Osteocyte (in vitro differentiated cells): Measurements from ENCODE around the gene KLK5. TPM values are rescaled to one million over a fixed set of nuclear protein-coding genes. Genes with fewer than 3 reads are reported as not detected.

Source experiments
- DNase-seq: peaks from one replicate; pipeline ENCODE4 v3.0.0; 2021; ENCODE audit warnings: mixed read lengths; ENCODE audit not compliant: unreplicated experiment; ENCODE audit errors: extremely low spot score
- H3K27ac Mint-ChIP-seq: one replicate; pipeline ENCODE4 v1.8.0; 2021; ENCODE audit warnings: mild to moderate bottlenecking, mixed read lengths; ENCODE audit not compliant: unreplicated experiment
- H3K27me3 Mint-ChIP-seq: one replicate; pipeline ENCODE4 v1.8.0; 2021; ENCODE audit warnings: mixed read lengths; ENCODE audit not compliant: unreplicated experiment
- H3K36me3 Mint-ChIP-seq: one replicate; pipeline ENCODE4 v1.8.0; 2021; ENCODE audit warnings: mixed read lengths; ENCODE audit not compliant: unreplicated experiment
- H3K4me1 Mint-ChIP-seq: one replicate; pipeline ENCODE4 v1.8.0; 2021; ENCODE audit warnings: mixed read lengths; ENCODE audit not compliant: unreplicated experiment
- H3K4me3 Mint-ChIP-seq: one replicate; pipeline ENCODE4 v1.8.0; 2021; ENCODE audit warnings: mild to moderate bottlenecking, moderate library complexity, mixed read lengths; ENCODE audit not compliant: unreplicated experiment
- H3K9me3 Mint-ChIP-seq: one replicate; pipeline ENCODE4 v1.8.0; 2021; ENCODE audit warnings: mixed read lengths; ENCODE audit not compliant: unreplicated experiment
- total RNA-seq: library from RNA; stranded (reverse); gene quantifications from 2 replicates; pipeline ENCODE4 v1.2.1, GENCODE V29; 2021
- TF ChIP-seq, protein P1 (sequence below): fragments of 200-600 bp; sonication (generic); IDR thresholded peaks from 2 replicates; pipeline ENCODE4 v1.5.0; 2021; ENCODE audit warnings: antibody characterized with exemption, mild to moderate bottlenecking, moderate library complexity

The KLK5 gene
- total RNA-seq, 1 donor from 2014 or later: not detected

DNA sequence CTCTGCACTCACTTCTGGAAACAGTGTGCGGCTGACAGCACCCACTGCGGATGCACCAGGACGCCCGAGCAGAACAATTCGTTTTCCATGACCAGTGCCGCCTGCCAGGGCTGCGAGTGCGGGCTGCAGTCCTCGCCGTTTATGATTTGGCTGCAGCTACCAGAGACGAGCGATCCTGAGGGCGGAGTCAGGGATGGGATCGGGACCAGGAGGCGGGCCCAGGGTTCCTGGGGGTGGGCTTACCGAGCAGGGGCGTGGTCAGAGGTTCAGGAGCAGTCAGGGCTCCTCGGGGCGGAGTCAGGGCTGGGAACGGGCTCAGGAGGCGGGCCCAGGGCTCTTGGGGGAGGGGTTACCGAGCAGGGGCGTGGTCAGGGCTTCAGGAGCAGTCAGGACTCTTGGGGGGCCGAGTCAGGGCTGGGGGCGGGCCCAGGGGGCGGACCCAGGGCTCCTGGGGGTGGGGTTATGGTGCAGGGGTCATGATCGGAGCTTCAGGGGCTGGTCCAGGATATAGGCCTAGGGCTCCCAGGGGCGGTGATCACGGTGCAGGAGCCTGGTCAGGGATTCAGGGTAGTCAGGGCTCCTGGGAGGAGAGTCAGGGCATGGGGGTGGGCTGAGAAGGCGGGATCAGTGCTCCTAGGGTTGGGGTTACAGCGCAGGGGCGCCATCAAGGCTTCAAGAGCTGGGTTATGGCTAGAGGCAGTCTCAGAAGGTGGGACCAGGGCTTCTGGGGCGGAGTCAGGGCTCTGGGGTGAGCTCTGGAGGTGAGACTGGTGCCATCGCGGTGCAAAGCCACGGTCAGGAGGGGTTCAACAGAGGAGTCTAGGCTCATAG is 43.4 kb downstream of the KLK5 start:
- no peaks in the 10 kb centered on the region for H3K9me3 Mint-ChIP-seq
- no peak overlapping the region for H3K4me3 Mint-ChIP-seq
- H3K27ac Mint-ChIP-seq: no peak overlapping the region
- H3K4me1 Mint-ChIP-seq: no peaks in the 10 kb centered on the region
- no peak for DNase-seq
- H3K27me3 Mint-ChIP-seq: peaks cover 2% of the 10 kb centered on the region
- no peaks in the 10 kb centered on the region for H3K36me3 Mint-ChIP-seq
- TF ChIP-seq, protein P1, sequence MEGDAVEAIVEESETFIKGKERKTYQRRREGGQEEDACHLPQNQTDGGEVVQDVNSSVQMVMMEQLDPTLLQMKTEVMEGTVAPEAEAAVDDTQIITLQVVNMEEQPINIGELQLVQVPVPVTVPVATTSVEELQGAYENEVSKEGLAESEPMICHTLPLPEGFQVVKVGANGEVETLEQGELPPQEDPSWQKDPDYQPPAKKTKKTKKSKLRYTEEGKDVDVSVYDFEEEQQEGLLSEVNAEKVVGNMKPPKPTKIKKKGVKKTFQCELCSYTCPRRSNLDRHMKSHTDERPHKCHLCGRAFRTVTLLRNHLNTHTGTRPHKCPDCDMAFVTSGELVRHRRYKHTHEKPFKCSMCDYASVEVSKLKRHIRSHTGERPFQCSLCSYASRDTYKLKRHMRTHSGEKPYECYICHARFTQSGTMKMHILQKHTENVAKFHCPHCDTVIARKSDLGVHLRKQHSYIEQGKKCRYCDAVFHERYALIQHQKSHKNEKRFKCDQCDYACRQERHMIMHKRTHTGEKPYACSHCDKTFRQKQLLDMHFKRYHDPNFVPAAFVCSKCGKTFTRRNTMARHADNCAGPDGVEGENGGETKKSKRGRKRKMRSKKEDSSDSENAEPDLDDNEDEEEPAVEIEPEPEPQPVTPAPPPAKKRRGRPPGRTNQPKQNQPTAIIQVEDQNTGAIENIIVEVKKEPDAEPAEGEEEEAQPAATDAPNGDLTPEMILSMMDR: no peak

GRCh38 chr19:50908336-50908735 is 44.5 kb downstream of the KLK5 start:
- Mint-ChIP-seq H3K4me3 (no peak overlapping the region), H3K9me3 (no peaks in the 10 kb centered on the region), H3K27me3 (peaks cover 2% of the 10 kb centered on the region), H3K36me3 (no peaks in the 10 kb centered on the region), H3K27ac (no peak overlapping the region), H3K4me1 (no peaks in the 10 kb centered on the region)
- DNase-seq: no peak
- TF ChIP-seq, protein P1: no peak

- DNase-seq: no peak
- TF ChIP-seq, protein P1: no peak
- no peak overlapping the region for H3K27ac Mint-ChIP-seq
- no peaks in the 10 kb centered on the region for H3K4me1 Mint-ChIP-seq
- no peaks in the 10 kb centered on the region for H3K36me3 Mint-ChIP-seq
- H3K9me3 Mint-ChIP-seq: no peaks in the 10 kb centered on the region
- no peak overlapping the region for H3K4me3 Mint-ChIP-seq
- peaks cover 2% of the 10 kb centered on the region for H3K27me3 Mint-ChIP-seq
Observed at GRCh38 chr19:50906217-50906616, 46.6 kb downstream of the KLK5 start.

GRCh38 chr19:50902640-50903039 is 50.2 kb downstream of the KLK5 start:
- Mint-ChIP-seq H3K9me3 (no peaks in the 10 kb centered on the region), H3K4me3 (no peak overlapping the region), H3K27me3 (no peaks in the 10 kb centered on the region), H3K36me3 (no peaks in the 10 kb centered on the region), H3K4me1 (no peaks in the 10 kb centered on the region), H3K27ac (no peak overlapping the region)
- TF ChIP-seq, protein P1: no peak
- DNase-seq: no peak

DNA sequence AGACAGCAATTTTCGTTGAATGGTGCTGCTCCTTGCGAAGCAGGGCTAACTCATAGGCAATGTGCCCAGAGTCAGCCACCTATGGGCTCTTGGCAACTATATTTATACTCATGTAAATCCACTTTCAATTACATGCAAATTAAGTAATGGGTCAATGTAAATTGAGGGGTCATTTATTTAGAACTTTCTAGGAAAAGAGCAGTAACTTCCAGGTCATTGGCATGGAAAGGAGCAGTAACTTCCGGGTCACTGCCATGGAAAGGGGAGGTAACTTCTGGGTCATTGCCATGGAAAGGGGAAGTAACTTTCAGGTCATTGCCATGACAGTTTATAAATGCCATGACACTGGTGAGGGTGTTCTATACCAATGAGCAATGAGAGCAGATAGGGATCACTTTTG is 53.3 kb downstream of the KLK5 start:
- DNase-seq: no peak
- TF ChIP-seq, protein P1: no peak
- H3K4me3 Mint-ChIP-seq: no peak overlapping the region
- no peak overlapping the region for H3K27ac Mint-ChIP-seq
- H3K36me3 Mint-ChIP-seq: no peaks in the 10 kb centered on the region
- H3K4me1 Mint-ChIP-seq: no peaks in the 10 kb centered on the region
- no peaks in the 10 kb centered on the region for H3K9me3 Mint-ChIP-seq
- H3K27me3 Mint-ChIP-seq: no peaks in the 10 kb centered on the region
